ENCODE data around the gene PLXNA4. TPM values are rescaled to one million over a fixed set of nuclear protein-coding genes. Genes with fewer than 3 reads are reported as not detected.

The PLXNA4 gene
- total RNA-seq, 1 donor from 2014 or later: 0.38 TPM

GRCh38 chr7:132509643-132510042, 66.6 kb downstream of the PLXNA4 start:
- DNase-seq (ENCODE audit: low spot score) (no peak), ATAC-seq (no peak)

DNA sequence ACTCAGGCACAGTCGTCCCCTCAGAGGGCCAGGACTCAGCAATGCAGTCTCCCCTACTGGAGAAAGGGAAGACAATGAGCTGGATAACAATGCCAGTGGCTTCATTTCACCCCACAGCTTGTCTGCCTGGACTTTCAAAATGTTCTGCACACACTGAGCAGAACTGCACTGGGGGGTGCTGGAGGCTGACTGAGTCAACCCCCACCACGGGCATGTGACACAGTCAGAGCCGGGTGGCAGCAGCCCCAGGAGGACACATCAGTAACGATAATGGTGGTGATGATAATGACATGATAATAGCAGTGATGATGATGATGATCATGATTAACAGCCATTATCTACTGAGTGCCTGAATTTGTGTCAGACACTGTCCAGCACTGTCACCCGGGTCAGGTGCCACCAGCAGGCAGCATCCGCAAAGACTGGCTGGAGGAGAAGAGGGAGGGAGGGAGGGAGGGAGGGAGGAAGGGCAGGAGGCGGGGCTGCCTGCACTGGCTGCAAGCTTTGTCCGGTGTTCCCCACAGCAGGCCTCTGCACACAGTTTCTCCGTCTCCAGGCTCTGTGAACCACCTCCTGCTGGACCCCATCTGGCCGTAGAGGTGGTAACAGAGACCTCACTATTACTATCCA, 67.4 kb downstream of the PLXNA4 start:
- no peak for DNase-seq (ENCODE audit: low spot score)
- no peak for ATAC-seq

DNA sequence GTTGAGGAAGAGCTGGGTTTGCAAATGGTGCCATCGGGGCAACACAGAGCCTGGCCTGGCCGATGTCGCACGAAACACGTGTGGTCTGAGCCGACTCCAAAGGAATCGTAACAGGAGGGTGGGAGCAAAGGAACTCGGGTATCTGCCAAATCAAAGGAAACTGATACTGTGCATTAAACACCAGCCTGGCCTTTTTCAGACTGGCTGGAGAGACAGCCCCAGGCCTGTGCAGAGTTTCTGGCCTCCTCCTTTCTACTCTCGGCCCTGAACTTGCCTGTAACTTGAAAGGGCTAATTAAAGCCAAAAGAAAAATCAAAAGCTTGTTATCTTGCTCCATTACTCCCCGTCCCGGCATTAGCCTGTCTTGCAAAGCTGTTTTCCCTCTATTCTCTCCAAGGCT, 71.4 kb downstream of the PLXNA4 start:
- no peak for ATAC-seq
- DNase-seq (ENCODE audit: low spot score): no peak

- ATAC-seq (no peak), DNase-seq (ENCODE audit: low spot score) (no peak)
These were observed 72.2 kb downstream of the PLXNA4 start for GRCh38 chr7:132504071-132504470.

- no peak for DNase-seq (ENCODE audit: low spot score)
- ATAC-seq: no peak
These were observed 72.9 kb downstream of the PLXNA4 start for GRCh38 chr7:132503415-132503814.

GRCh38 chr7:132501956-132502355, 74.3 kb downstream of the PLXNA4 start:
- no peak for ATAC-seq
- DNase-seq (ENCODE audit: low spot score): no peak

DNA sequence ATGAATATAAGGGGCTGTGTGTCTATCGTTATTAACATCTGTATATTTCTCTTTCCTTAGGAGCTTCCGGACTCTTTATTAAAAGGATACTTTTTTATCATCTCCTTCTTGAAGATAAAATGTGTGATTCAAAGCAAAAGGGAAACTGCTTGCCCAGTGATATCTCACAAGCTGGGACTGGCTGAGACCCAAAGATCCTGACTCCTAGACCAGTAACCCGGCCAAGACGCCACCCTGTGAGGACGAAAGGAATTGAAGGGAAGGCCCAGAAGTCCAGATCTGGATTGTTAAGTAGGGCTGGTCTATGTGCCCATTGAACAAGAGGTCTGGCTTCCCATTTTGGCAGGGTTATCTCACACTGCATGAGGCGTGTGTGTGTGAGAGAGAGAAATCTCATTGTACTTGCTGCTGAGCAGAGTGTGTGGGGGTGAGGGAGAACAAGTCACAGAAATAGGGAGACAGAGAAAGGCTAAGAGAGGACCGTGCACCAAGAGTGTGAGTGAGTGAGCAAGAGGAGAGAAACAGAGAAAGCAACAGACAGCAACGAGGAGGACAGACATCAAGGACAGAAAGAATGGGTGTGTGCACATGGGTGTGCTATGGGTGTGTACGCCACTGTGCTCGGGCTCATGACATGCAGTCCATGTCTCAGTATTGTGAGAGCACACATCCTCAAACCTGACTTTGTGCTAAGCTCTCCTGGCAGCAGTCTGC, 75.4 kb downstream of the PLXNA4 start:
- ATAC-seq (peak; percentile 67), DNase-seq (ENCODE audit: low spot score) (no peak)

DNA sequence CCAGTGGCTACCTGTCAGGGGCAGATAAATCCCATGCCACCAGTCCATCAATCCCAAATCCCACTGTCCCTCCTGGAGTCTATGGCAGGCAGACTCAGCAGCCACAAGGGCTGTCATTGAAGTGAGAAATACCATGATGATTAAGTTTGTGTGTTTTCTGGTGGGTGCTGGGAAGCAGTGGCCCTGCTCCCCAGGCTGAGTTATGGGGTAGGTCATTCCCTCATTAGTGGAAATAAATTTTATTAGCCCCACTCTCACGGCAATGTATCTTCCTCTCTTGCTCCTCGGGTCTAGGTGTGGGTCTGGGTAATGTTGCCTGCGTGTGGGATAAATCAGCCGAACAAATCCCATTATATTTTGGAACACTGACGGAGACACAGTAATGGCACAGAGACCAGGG, 76.8 kb downstream of the PLXNA4 start:
- ATAC-seq (no peak), DNase-seq (ENCODE audit: low spot score) (no peak)

- ATAC-seq (peak; percentile 54), DNase-seq (ENCODE audit: low spot score) (no peak)
These were observed 77.2 kb downstream of the PLXNA4 start for GRCh38 chr7:132499065-132499464.

GRCh38 chr7:132498319-132498718, 78.0 kb downstream of the PLXNA4 start:
- no peak for DNase-seq (ENCODE audit: low spot score)

DNA sequence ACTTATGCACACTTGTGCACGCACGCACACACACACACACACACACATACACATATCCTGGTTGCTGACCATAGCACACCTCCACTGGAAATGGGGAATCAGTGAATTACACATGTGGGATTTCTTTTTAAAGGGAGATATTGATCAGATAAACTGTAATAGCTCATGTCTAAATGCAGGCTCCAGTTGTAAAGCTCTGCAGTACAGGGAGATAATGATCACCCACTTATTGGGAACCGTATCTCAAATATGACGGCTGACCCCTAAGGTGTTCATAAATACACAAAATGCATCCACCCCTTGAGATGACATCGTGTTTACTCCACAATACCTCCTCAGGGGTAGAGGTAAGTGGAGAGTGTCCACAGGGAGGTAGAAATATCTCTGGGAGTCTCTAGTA, 79.2 kb downstream of the PLXNA4 start:
- DNase-seq (ENCODE audit: low spot score): no peak
- ATAC-seq: no peak

More at GRCh38 chr7:132498319-132498718, 78.0 kb downstream of the PLXNA4 start:
- ATAC-seq: no peak

DNA sequence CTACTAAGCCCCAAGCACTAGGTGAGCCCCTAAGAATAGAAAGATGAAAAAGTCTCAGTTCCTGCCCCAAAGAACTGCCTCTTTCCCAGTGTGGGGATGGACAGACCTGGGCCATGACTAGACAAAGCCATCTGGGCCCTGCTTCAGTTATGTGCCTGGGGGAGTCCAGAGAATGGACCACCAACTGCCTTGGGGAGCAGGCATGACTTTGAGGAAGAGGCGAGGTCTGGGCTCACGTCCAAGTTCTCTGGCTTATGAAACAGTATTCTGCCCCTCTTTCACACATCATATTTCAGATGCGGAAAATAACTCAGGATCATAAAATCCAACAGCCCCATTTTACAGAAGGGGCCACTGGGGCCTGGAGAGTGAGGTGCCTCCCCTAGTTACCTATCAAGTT, 80.3 kb downstream of the PLXNA4 start:
- DNase-seq (ENCODE audit: low spot score) (no peak), ATAC-seq (no peak)

DNA sequence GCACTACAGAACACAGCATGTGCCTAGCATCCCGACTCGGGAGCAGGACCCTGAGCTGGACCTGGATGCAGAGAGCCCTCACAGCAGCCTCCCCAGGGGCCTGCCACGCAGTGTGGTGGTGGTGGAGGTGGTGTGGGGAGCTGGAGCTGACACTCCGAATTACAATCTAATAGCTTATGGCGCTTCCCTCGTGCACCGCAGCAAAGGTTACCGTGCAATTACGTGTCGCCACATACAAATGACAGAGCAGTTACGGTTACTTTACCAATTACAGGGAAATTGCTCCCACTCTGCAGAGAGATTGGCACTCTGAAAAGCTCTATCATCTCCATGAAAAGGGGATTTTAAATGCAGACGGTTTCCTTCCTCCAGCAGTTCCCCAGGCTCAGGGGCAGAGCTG, 81.8 kb downstream of the PLXNA4 start:
- ATAC-seq (no peak), DNase-seq (ENCODE audit: low spot score) (no peak)

GRCh38 chr7:132492823-132493445, 83.3 kb downstream of the PLXNA4 start:
- ATAC-seq: no peak
- DNase-seq (ENCODE audit: low spot score): no peak

DNA sequence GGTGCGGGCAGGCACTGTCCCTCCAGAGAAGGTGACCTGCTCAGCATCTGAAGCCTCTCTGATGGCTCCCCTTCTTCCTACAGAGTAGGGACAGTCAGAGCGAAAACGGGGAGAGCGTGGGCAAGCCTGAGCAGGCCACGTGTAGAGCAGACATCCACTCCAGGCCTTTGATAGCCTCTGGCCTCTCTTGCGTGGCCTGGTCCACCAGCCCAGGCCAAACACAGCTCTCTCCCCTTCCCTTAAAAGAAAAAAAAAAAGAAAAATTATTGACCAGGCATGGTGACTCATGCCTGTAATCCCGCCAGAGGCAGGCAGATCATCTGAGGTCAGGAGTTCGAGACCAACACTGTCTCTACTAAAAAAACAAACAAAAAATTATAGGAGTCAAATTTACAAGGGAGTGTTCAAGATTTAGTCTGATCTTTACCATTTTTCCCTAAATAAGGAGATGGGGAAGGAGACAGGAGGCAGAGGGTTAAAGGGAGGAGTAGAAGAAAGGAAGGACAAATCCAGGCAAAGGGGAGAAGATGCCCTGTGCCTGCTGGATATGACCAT, 84.8 kb downstream of the PLXNA4 start:
- DNase-seq (ENCODE audit: low spot score) (no peak), ATAC-seq (no peak)

- DNase-seq (ENCODE audit: low spot score) (no peak), ATAC-seq (no peak)
These were observed 85.8 kb downstream of the PLXNA4 start for GRCh38 chr7:132490474-132490873.

GRCh38 chr7:132489776-132490237, 86.5 kb downstream of the PLXNA4 start:
- ATAC-seq (no peak), DNase-seq (ENCODE audit: low spot score) (no peak)

- ATAC-seq (no peak), DNase-seq (ENCODE audit: low spot score) (no peak)
These were observed 87.5 kb downstream of the PLXNA4 start for GRCh38 chr7:132488634-132489302.

DNA sequence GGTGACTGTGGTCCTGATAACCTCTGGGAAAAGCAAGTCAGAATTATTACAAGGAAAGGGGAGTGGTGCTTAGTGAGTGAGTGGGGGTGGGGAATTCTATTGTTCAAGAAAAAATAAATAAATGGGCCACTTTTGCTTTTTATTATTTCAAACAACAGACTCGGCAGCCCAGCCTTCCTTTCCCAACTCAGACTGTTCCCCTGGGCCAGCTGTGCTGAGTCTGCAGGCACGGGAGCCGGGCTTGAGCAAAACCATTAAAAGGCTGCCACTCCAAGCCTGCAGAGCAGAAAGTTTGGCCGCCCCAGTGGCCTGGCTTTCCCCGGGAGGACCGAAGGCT, 90.0 kb downstream of the PLXNA4 start:
- DNase-seq (ENCODE audit: low spot score) (no peak), ATAC-seq (peak; percentile 51)

GRCh38 chr7:132485600-132486273, 90.5 kb downstream of the PLXNA4 start:
- DNase-seq (ENCODE audit: low spot score) (no peak), ATAC-seq (no peak)

- DNase-seq (ENCODE audit: low spot score) (no peak), ATAC-seq (no peak)
These were observed 91.1 kb downstream of the PLXNA4 start for GRCh38 chr7:132485136-132485535.
